GM19035 (cell line): ENCODE data around the gene RRAGB.
"Not testable (repeated sequence)": the region's sequence is repeated elsewhere in the genome, so short reads cannot be mapped to it uniquely, and the experiment has no call there.

Experiments
- ATAC-seq: cut with Tn5 transposase; IDR thresholded peaks from one replicate; pipeline ENCODE4 v1.9.1; 2021; ENCODE audit not compliant: unreplicated experiment

RRAGB gene

DNA sequence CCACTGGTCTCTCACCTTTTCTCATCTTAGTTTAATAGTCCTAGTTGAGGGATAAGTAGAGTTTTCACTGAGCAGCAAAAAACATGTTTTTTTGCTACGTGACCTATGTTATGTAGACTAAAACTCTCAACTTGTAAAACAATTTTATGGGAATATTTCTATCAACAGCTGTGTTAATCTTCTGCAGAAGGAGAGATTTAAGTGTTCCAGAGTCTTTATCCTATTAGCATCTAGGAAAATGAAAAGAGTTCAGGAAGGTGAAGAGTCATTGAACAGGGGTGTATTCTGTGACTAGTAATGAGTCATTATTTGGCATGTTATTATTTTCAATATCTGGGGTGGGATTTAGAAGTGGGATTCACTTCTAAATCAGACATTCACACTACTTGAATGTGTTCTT is 41.9 kb downstream of the RRAGB start:
- ATAC-seq = no peak

GRCh38 chrX:55767100-55767499 is 49.6 kb downstream of the RRAGB start:
- no peak for ATAC-seq

GRCh38 chrX:55774419-55774818 is 56.9 kb downstream of the RRAGB start:
- ATAC-seq = not testable (repeated sequence)

- ATAC-seq = no peak
Observed at GRCh38 chrX:55777596-55777995, 60.0 kb downstream of the RRAGB start.

DNA sequence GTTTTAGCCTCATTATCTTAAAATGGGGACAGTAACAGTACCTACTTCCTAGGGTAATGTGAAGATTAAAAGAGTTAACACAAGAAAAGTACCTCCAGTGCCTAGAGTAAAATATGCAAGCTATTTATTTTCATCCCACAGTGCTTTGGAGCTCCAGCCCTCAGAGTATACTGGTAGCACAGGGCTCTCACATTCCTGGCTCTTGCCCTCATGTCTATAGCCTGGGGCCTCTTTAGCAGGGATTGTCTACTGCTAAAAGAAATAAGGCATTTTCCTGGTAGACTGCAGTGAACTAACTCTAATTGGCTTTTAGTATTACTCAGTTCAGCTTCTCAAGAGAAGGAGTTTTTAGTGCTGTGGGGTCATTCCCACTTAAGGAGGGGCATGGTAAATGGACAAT is 60.8 kb downstream of the RRAGB start:
- no peak for ATAC-seq

- no peak for ATAC-seq
Observed at GRCh38 chrX:55783723-55784122, 66.2 kb downstream of the RRAGB start.

GRCh38 chrX:55787063-55787462 is 69.5 kb downstream of the RRAGB start:
- no peak for ATAC-seq

DNA sequence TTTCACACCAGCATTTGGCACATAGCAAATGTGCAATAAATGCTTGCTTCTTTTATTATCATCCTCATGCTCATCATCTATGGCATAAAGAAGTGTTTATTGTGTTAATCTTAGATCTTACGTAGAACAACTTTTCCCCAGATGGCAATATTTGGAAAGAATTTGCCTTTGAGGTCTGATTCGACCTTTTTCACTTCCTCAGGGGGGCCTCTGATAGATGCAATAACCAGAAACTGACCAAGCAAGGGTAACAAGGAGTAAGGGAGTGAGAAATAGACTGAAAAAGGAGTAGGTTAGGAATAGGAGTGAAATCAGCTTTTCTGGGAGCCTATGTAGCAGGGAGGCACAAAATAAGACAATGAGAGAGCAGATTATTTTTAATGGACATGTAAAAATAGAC is 70.2 kb downstream of the RRAGB start:
- ATAC-seq = no peak

- ATAC-seq = peak; percentile 85
Observed at GRCh38 chrX:55794405-55794804, 76.9 kb downstream of the RRAGB start.

GRCh38 chrX:55796496-55796895 is 78.9 kb downstream of the RRAGB start:
- no peak for ATAC-seq

DNA sequence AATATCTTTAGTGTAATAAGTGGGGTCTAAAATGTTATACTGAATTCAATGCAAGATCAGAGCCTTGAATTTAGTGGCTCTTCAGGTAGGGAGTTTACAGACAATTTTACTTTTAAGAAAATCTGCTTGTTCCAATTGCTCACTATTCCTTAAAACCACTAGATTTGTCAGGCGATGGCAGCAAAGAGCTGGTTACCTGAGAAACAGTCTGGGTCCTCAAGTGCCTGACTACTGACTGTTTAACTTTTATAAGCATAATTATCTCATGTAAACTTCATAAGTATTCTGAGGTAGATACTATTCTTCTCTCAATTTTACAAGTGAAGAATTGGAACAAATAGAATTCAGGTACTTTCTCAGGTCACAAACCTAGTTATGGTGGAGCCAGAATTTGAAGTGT is 84.3 kb downstream of the RRAGB start:
- ATAC-seq = no peak
